HEK293 (cell line): ENCODE measurements around the gene WWC1.

ENCODE experiments used
- ZNF280D ChIP-seq: fragments of 450-650 bp; formaldehyde crosslinking; IDR thresholded peaks from 2 replicates; pipeline ENCODE4 v1.5.1; 2016; ENCODE audit warnings: missing biosample characterization, missing genetic modification characterization
- ZNF404 ChIP-seq: fragments of 450-650 bp; formaldehyde crosslinking; IDR thresholded peaks from 2 replicates; pipeline ENCODE4 v1.5.1; 2017; ENCODE audit warnings: missing biosample characterization, missing genetic modification characterization
- ZNF416 ChIP-seq: fragments of 450-650 bp; formaldehyde crosslinking; IDR thresholded peaks from 2 replicates; pipeline ENCODE4 v1.5.1; 2016; ENCODE audit warnings: missing biosample characterization, missing genetic modification characterization
- ZNF645 ChIP-seq: fragments of 450-650 bp; formaldehyde crosslinking; IDR thresholded peaks from 2 replicates; pipeline ENCODE4; 2016; ENCODE audit warnings: missing biosample characterization, missing genetic modification characterization
- ZNF701 ChIP-seq: fragments of 450-650 bp; formaldehyde crosslinking; IDR thresholded peaks from 2 replicates; pipeline ENCODE4 v1.5.1; 2016; ENCODE audit warnings: missing biosample characterization, missing genetic modification characterization

- TF ChIP-seq ZNF645 (tag by site-specific recombination) (no peak), ZNF404 (tag by site-specific recombination) (no peak), ZNF280D (no peak), ZNF701 (no peak), ZNF416 (no peak)
Measured at GRCh38 chr5:168313596-168314204, 22.3 kb downstream of the WWC1 start.
